DND-41 (cell line): Measurements from ENCODE around the gene CDK1.

Source experiments
- ATAC-seq: fragments of 200-7000 bp; cut with Tn5 transposase; 3 replicates; pipeline ENCODE4 v1.9.1; 2021; ENCODE audit warnings: low read depth; ENCODE audit not compliant: insufficient read depth
- DNase-seq: peaks from one replicate; pipeline ENCODE4 v3.0.0-alpha.2; 2020
- H2AFZ ChIP-seq: 2 replicates; pipeline ENCODE4 v1.6.0; 2012; ENCODE audit warnings: low read depth, low read length
- H3K27ac ChIP-seq: 2 replicates; pipeline ENCODE4 v1.5.1; 2012; ENCODE audit warnings: low read length, inconsistent platforms
- H3K27me3 ChIP-seq: fragments of 200-600 bp; sonication (generic); 2 replicates; pipeline ENCODE4 v1.6.0; 2012; ENCODE audit warnings: low read length, mild to moderate bottlenecking, inconsistent platforms; ENCODE audit not compliant: insufficient read depth, poor library complexity
- H3K36me3 ChIP-seq: 2 replicates; pipeline ENCODE4 v1.5.1; 2012; ENCODE audit warnings: low read length, inconsistent platforms; ENCODE audit not compliant: insufficient read depth
- H3K4me1 ChIP-seq: 2 replicates; pipeline ENCODE4 v1.5.1; 2012; ENCODE audit warnings: mild to moderate bottlenecking, low read length; ENCODE audit not compliant: insufficient read depth
- H3K4me2 ChIP-seq: 2 replicates; pipeline ENCODE4 v1.6.0; 2012; ENCODE audit warnings: mild to moderate bottlenecking, moderate library complexity, low read length, inconsistent platforms; ENCODE audit not compliant: insufficient read depth
- H3K4me3 ChIP-seq, 2 experiments: fragments of 200-600 bp in 1 of 2; shearing (Covaris generic) in 1 of 2; 2 replicates each; pipeline ENCODE4 v1.5.1; 2012 to 2016; ENCODE audit warnings: inconsistent platforms in 2 of 2, low read length in 2 of 2, mild to moderate bottlenecking in 2 of 2, low read depth in 1 of 2, moderate library complexity in 1 of 2
- H3K79me2 ChIP-seq: 2 replicates; pipeline ENCODE4 v1.6.0; 2012; ENCODE audit warnings: low read length, inconsistent platforms; ENCODE audit not compliant: insufficient read depth
- H3K9ac ChIP-seq: 2 replicates; pipeline ENCODE4 v1.6.0; 2012; ENCODE audit warnings: low read depth, mild to moderate bottlenecking, inconsistent platforms, low read length, moderate library complexity
- H3K9me3 ChIP-seq: 2 replicates; pipeline ENCODE4 v1.5.1; 2012; ENCODE audit warnings: low read length, moderate library complexity, mild to moderate bottlenecking, inconsistent platforms; ENCODE audit not compliant: insufficient read depth, severe bottlenecking
- H4K20me1 ChIP-seq: 2 replicates; pipeline ENCODE4 v1.6.0; 2012; ENCODE audit warnings: low read length; ENCODE audit not compliant: insufficient read depth
- CTCF ChIP-seq: IDR thresholded peaks from 2 replicates; pipeline ENCODE4 v1.5.1; 2012; ENCODE audit warnings: borderline replicate concordance, low read length, moderate library complexity, mild to moderate bottlenecking; ENCODE audit not compliant: poor library complexity, severe bottlenecking; ENCODE audit errors: extremely low read depth
- EZH2 ChIP-seq: IDR thresholded peaks from 3 replicates; pipeline ENCODE4 v1.6.1; 2012; ENCODE audit warnings: borderline replicate concordance, low read depth, mild to moderate bottlenecking, moderate library complexity, low read length, inconsistent platforms; ENCODE audit not compliant: severe bottlenecking

CDK1 gene

GRCh38 chr10:60821656-60822055 lies 43.4 kb downstream of the CDK1 start:
- no peak for ATAC-seq
- Histone ChIP-seq H3K4me1 (peaks cover 7% of the 10 kb centered on the region; the same call in 1 of the 2 replicates), H3K36me3 (no peaks in the 10 kb centered on the region), H3K79me2 (no peaks in the 10 kb centered on the region), H3K27ac (no peak overlapping the region), H3K9ac (no peak overlapping the region), H2AFZ (no peak overlapping the region), H3K4me2 (no peak overlapping the region), H4K20me1 (no peaks in the 10 kb centered on the region), H3K9me3 (no peaks in the 10 kb centered on the region), H3K27me3 (no peaks in the 10 kb centered on the region), H3K4me3 (no peak overlapping the region)
- no peak for TF ChIP-seq CTCF
- no peak for DNase-seq

GRCh38 chr10:60822809-60823208 lies 44.5 kb downstream of the CDK1 start:
- Histone ChIP-seq H3K9ac (no peak overlapping the region), H4K20me1 (no peaks in the 10 kb centered on the region), H3K4me1 (peaks cover 10% of the 10 kb centered on the region), H2AFZ (no peak overlapping the region), H3K27me3 (no peaks in the 10 kb centered on the region), H3K79me2 (no peaks in the 10 kb centered on the region), H3K4me2 (no peak overlapping the region), H3K27ac (no peak overlapping the region), H3K36me3 (no peaks in the 10 kb centered on the region), H3K9me3 (no peaks in the 10 kb centered on the region), H3K4me3 (no peak overlapping the region)
- TF ChIP-seq CTCF (no peak), EZH2 (no peak)
- ATAC-seq = no peak
- no peak for DNase-seq

GRCh38 chr10:60823324-60823723 lies 45.0 kb downstream of the CDK1 start:
- H3K36me3 ChIP-seq = no peaks in the 10 kb centered on the region
- no peaks in the 10 kb centered on the region for H4K20me1 ChIP-seq
- H2AFZ ChIP-seq = no peak overlapping the region
- H3K27ac ChIP-seq = no peak overlapping the region
- H3K4me1 ChIP-seq = peaks cover 15% of the 10 kb centered on the region
- ATAC-seq (no peak), DNase-seq (no peak)
- no peak overlapping the region for H3K4me3 ChIP-seq
- no peak overlapping the region for H3K4me2 ChIP-seq
- no peaks in the 10 kb centered on the region for H3K27me3 ChIP-seq
- no peaks in the 10 kb centered on the region for H3K9me3 ChIP-seq
- no peak for TF ChIP-seq CTCF
- TF ChIP-seq EZH2 = no peak
- H3K9ac ChIP-seq = no peak overlapping the region
- H3K79me2 ChIP-seq = no peaks in the 10 kb centered on the region

- H3K4me2 ChIP-seq = no peak overlapping the region
- ATAC-seq (no peak), DNase-seq (no peak)
- no peak overlapping the region for H2AFZ ChIP-seq
- H3K4me3 ChIP-seq = no peak overlapping the region
- H3K9ac ChIP-seq = no peak overlapping the region
- no peak overlapping the region for H3K27ac ChIP-seq
- H3K9me3 ChIP-seq = no peaks in the 10 kb centered on the region
- no peaks in the 10 kb centered on the region for H3K27me3 ChIP-seq
- H3K4me1 ChIP-seq = peaks cover 27% of the 10 kb centered on the region
- no peaks in the 10 kb centered on the region for H3K79me2 ChIP-seq
- TF ChIP-seq CTCF (no peak), EZH2 (no peak)
- no peaks in the 10 kb centered on the region for H4K20me1 ChIP-seq
- no peaks in the 10 kb centered on the region for H3K36me3 ChIP-seq
Measured at GRCh38 chr10:60825520-60825919, 47.2 kb downstream of the CDK1 start.
